ENCODE results near the gene ACTN2.

Gene ACTN2

DNA sequence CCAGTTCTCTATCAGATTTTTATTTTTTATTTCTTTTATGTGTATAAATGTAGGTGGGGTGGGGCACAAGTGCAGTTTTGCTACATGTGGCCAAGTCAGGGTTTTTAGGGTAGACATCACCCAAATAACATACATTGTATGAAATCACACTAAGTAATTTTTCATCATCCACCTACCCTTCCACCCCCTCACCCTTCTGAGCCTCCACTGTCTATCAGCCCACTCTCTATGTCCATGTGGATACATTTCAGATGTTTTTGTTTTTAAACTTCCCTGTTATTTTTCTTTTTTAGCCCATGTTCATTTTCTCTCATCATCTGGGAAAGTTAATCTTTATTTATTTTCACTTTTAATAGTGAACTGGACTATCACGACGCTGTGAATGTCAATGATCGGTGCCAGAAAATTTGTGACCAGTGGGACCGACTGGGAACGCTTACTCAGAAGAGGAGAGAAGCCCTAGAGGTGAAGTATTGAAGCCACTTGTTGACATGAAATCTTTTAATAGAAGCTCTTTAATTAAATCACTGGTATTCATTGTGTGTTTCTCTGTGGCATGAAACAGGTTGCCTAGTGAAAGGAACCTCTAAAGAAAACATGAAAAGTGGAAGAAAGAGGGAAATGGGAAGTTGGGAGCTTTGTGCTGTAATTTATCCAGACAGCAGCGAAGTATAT is 61.1 kb downstream of the ACTN2 start:
- Histone ChIP-seq H3F3A (ENCODE audit: insufficient read depth) (no peaks in the 10 kb centered on the region), H3K36me3 (ENCODE audit: low read length) (no peaks in the 10 kb centered on the region)

DNA sequence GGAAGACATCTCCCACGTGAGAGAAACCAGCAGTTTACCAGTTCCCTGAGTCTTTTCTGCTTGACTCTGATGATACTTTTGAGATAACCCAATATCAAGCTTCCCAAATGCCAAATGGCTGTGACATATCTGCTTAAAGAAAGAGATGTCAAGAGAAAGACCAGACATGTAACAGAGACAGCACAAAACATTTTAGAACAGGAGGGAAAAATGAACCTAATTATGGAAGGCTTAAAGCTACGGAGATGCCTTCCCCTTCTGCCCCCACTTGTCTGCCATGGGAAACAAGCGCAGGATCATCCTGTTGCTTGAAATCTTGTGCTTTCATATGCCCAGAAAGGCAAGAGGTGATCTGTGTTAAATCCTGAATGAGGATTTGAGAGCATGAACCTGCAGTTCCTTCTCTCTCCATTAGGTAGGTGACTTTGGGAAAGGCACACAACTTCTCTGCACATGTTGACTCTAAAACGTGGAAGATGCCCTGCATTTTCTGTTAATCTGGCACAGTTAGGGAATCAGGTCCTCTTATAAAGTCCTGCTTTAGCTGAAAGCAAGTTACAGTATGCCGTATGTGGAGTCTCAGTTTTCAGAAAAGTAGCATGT is 62.1 kb downstream of the ACTN2 start:
- Histone ChIP-seq H4K20me1 (ENCODE audit: low read depth, low read length) (no peaks in the 10 kb centered on the region), H3K79me2 (ENCODE audit: insufficient read depth, low read length) (no peaks in the 10 kb centered on the region), H3K36me3 (ENCODE audit: low read length) (no peaks in the 10 kb centered on the region), H3K27me3 (ENCODE audit: low read length) (no peaks in the 10 kb centered on the region), H3K9me2 (replicated peaks; ENCODE audit: insufficient read depth, low read length) (no peaks in the 10 kb centered on the region), H3K9ac (ENCODE audit: low read length) (no peak overlapping the region), H3K9me3 (ENCODE audit: insufficient read depth, low read length) (no peaks in the 10 kb centered on the region), H3K27ac (ENCODE audit: low read depth, low read length) (no peak overlapping the region), H3K4me2 (ENCODE audit: low read depth, low read length, poor library complexity, severe bottlenecking) (no peak overlapping the region), H3K4me3 (ENCODE audit: insufficient read depth, low read length, poor library complexity, severe bottlenecking) (no peak overlapping the region), H2AFZ (ENCODE audit: low read depth, low read length, severe bottlenecking) (no peak overlapping the region), H3F3A (ENCODE audit: insufficient read depth) (no peaks in the 10 kb centered on the region)
- TF ChIP-seq, protein P1, sequence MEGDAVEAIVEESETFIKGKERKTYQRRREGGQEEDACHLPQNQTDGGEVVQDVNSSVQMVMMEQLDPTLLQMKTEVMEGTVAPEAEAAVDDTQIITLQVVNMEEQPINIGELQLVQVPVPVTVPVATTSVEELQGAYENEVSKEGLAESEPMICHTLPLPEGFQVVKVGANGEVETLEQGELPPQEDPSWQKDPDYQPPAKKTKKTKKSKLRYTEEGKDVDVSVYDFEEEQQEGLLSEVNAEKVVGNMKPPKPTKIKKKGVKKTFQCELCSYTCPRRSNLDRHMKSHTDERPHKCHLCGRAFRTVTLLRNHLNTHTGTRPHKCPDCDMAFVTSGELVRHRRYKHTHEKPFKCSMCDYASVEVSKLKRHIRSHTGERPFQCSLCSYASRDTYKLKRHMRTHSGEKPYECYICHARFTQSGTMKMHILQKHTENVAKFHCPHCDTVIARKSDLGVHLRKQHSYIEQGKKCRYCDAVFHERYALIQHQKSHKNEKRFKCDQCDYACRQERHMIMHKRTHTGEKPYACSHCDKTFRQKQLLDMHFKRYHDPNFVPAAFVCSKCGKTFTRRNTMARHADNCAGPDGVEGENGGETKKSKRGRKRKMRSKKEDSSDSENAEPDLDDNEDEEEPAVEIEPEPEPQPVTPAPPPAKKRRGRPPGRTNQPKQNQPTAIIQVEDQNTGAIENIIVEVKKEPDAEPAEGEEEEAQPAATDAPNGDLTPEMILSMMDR (IDR thresholded peaks at IDR 0.05; ENCODE audit: insufficient read depth, low read length, poor library complexity, severe bottlenecking) = no peak
- no peak for TF ChIP-seq EZH2phosphoT487 (conservative IDR thresholded peaks at IDR 0.05; ENCODE audit: low read length)

More for the DNA sequence above, 61.1 kb downstream of the ACTN2 start:
- no peak overlapping the region for H3K27ac ChIP-seq (ENCODE audit: low read depth, low read length)
- H2AFZ ChIP-seq (ENCODE audit: low read depth, low read length, severe bottlenecking) = no peak overlapping the region
- no peak overlapping the region for H3K4me3 ChIP-seq (ENCODE audit: insufficient read depth, low read length, poor library complexity, severe bottlenecking)
- H3K9me2 ChIP-seq (replicated peaks; ENCODE audit: insufficient read depth, low read length) = no peaks in the 10 kb centered on the region
- no peak overlapping the region for H3K4me2 ChIP-seq (ENCODE audit: low read depth, low read length, poor library complexity, severe bottlenecking)
- no peaks in the 10 kb centered on the region for H3K79me2 ChIP-seq (ENCODE audit: insufficient read depth, low read length)
- TF ChIP-seq, protein P1 (IDR thresholded peaks at IDR 0.05; ENCODE audit: insufficient read depth, low read length, poor library complexity, severe bottlenecking) = no peak
- TF ChIP-seq EZH2phosphoT487 (conservative IDR thresholded peaks at IDR 0.05; ENCODE audit: low read length) = no peak
- H3K27me3 ChIP-seq (ENCODE audit: low read length) = no peaks in the 10 kb centered on the region
- H3K9ac ChIP-seq (ENCODE audit: low read length) = no peak overlapping the region
- H4K20me1 ChIP-seq (ENCODE audit: low read depth, low read length) = no peaks in the 10 kb centered on the region
- H3K9me3 ChIP-seq (ENCODE audit: insufficient read depth, low read length) = no peaks in the 10 kb centered on the region

DNA sequence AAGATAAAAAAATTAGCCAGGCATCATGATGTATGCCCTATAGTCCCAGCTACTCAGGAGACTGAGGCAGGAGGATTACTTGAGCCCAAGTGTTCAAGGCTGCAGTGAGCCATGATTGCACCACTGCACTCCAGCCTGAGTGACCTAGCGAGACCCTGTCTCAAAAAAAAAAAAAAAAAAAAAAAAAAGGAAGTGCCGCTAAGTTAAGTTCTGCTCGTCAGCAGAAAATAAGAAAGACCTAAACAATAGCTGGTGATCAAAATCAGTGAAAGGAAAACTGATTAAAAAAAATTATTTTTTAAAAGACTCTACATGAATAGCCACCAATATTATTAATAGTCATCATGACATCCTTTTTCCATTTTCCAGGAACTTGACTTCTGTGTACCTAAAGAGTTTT is 64.6 kb downstream of the ACTN2 start:
- Histone ChIP-seq H3K79me2 (ENCODE audit: insufficient read depth, low read length) (no peaks in the 10 kb centered on the region), H3K9me2 (replicated peaks; ENCODE audit: insufficient read depth, low read length) (no peaks in the 10 kb centered on the region), H3K4me2 (ENCODE audit: low read depth, low read length, poor library complexity, severe bottlenecking) (no peak overlapping the region), H3K27me3 (ENCODE audit: low read length) (no peaks in the 10 kb centered on the region), H2AFZ (ENCODE audit: low read depth, low read length, severe bottlenecking) (no peak overlapping the region), H4K20me1 (ENCODE audit: low read depth, low read length) (no peaks in the 10 kb centered on the region), H3K27ac (ENCODE audit: low read depth, low read length) (no peak overlapping the region), H3K9ac (ENCODE audit: low read length) (no peak overlapping the region), H3K36me3 (ENCODE audit: low read length) (no peaks in the 10 kb centered on the region), H3K4me3 (ENCODE audit: insufficient read depth, low read length, poor library complexity, severe bottlenecking) (no peak overlapping the region), H3K9me3 (ENCODE audit: insufficient read depth, low read length) (no peaks in the 10 kb centered on the region), H3F3A (ENCODE audit: insufficient read depth) (no peaks in the 10 kb centered on the region)
- TF ChIP-seq, protein P1 (IDR thresholded peaks at IDR 0.05; ENCODE audit: insufficient read depth, low read length, poor library complexity, severe bottlenecking) = no peak
- no peak for TF ChIP-seq EZH2phosphoT487 (conservative IDR thresholded peaks at IDR 0.05; ENCODE audit: low read length)
